Measurements from ENCODE around the gene FAM181A. TPM values are rescaled to one million over a fixed set of nuclear protein-coding genes. Genes with fewer than 3 reads are reported as not detected.

Gene FAM181A
- total RNA-seq, 1 donor from 2014 or later: not detected

DNA sequence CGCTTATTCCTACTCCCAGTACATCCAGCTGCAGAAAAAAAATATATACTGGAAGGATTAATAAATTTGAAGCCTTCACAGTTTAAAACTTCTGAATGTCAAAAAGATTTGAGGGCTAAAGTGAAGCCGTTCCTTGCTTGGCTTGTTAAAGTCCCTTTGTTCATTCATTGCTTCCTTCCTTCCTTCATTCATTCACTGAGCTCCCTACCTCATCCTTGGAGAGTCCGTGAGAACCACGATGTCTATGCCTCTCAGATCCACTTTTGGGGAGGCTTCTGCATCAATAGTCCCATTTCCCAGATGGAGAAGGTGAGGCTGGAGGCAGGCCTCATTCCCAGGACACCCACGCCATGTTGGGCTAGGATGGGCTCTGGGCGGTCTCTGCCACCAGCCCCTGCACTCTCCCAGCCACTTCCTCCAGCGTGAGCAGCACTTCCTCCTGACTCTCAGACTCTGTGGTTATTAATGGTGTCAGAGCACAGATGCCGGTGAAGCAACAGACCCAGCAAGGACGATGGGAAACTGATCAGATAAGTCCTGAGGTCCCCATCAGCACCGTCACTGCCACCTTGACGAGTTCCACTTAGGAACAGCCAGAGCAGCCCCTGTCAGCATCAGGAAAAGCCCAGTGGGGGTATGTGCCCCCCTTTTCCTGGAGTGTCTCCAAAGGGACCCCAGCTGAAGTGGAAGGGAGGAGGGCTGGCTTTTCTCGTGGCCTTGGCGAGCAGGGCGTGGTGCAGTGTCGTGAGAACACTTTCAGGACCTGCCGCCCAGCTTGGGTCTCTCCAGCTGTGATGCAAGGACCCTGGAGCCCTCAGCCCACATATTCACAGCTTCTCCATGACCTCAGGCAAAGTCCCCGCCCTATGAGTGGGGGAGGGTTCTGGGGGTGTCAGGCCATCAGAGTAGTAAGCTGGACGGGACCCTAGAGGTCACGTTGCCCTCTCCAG, 28.0 kb downstream of the FAM181A start:
- H3K4me1 Mint-ChIP-seq (ENCODE audit: unreplicated experiment): peaks cover 10% of the 10 kb centered on the region
- no peak overlapping the region for H3K27ac Mint-ChIP-seq (ENCODE audit: unreplicated experiment)
- no peak overlapping the region for H3K4me3 Mint-ChIP-seq (ENCODE audit: unreplicated experiment)
- H3K36me3 Mint-ChIP-seq (ENCODE audit: low read depth, unreplicated experiment): no peaks in the 10 kb centered on the region
- H3K9me3 Mint-ChIP-seq (ENCODE audit: unreplicated experiment): no peaks in the 10 kb centered on the region
- TF ChIP-seq, protein P1, sequence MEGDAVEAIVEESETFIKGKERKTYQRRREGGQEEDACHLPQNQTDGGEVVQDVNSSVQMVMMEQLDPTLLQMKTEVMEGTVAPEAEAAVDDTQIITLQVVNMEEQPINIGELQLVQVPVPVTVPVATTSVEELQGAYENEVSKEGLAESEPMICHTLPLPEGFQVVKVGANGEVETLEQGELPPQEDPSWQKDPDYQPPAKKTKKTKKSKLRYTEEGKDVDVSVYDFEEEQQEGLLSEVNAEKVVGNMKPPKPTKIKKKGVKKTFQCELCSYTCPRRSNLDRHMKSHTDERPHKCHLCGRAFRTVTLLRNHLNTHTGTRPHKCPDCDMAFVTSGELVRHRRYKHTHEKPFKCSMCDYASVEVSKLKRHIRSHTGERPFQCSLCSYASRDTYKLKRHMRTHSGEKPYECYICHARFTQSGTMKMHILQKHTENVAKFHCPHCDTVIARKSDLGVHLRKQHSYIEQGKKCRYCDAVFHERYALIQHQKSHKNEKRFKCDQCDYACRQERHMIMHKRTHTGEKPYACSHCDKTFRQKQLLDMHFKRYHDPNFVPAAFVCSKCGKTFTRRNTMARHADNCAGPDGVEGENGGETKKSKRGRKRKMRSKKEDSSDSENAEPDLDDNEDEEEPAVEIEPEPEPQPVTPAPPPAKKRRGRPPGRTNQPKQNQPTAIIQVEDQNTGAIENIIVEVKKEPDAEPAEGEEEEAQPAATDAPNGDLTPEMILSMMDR (IDR thresholded peaks at IDR 0.05; ENCODE audit: unreplicated experiment): no peak
- DNase-seq (ENCODE audit: low spot score): no peak
- H3K27me3 Mint-ChIP-seq (ENCODE audit: unreplicated experiment): peaks cover 5% of the 10 kb centered on the region

GRCh38 chr14:93955850-93956481, 28.8 kb downstream of the FAM181A start:
- H3K27ac Mint-ChIP-seq (ENCODE audit: unreplicated experiment): no peak overlapping the region
- H3K36me3 Mint-ChIP-seq (ENCODE audit: low read depth, unreplicated experiment): no peaks in the 10 kb centered on the region

DNA sequence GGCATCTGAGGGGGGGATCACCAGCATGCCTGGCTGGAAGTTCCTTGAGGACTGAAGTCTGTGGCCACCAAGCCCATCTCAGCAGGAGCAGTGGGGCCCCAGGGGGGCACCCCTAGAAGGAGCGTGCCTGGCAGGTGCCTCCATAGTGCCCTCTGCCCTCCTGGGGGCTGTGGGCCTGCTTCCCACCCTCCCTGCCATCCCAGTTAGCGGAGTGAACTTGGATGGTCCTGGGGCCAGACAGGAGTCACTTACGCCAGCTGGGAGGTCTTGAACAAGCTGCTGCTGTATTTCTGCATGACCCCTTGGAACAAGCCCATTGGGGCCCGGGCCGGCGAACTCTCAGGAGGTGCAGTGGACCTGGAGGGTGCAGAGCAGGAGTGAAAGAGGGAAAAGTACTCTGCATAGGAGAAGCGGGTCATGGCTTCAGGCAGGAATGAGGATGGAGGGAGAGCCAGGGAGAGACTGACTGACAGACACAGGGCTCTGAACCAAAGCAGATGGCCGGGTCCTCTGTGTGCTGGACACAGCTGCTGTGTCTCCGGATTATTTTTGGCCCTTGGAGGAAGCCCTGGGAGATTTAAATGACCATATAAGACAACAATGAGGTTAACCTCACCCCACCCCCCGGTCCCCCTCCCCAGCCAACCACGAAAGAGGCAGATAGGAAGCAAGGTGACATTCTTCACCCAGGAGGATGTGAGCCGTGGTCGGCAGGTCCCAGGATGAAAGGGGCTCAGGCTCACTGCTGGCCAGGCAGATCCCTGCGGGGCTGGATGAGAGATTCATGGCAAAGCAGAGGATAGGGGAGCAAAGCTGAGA, 29.6 kb downstream of the FAM181A start:
- Mint-ChIP-seq H3K27me3 (ENCODE audit: unreplicated experiment) (peaks cover 5% of the 10 kb centered on the region), H3K4me1 (ENCODE audit: unreplicated experiment) (peaks cover 16% of the 10 kb centered on the region), H3K9me3 (ENCODE audit: unreplicated experiment) (no peaks in the 10 kb centered on the region), H3K4me3 (ENCODE audit: unreplicated experiment) (no peak overlapping the region), H3K27ac (ENCODE audit: unreplicated experiment) (no peak overlapping the region), H3K36me3 (ENCODE audit: low read depth, unreplicated experiment) (no peaks in the 10 kb centered on the region)
- no peak for DNase-seq (ENCODE audit: low spot score)
- TF ChIP-seq, protein P1 (IDR thresholded peaks at IDR 0.05; ENCODE audit: unreplicated experiment): no peak

More at GRCh38 chr14:93955850-93956481, 28.8 kb downstream of the FAM181A start:
- no peak for DNase-seq (ENCODE audit: low spot score)
- Mint-ChIP-seq H3K4me1 (ENCODE audit: unreplicated experiment) (peaks cover 10% of the 10 kb centered on the region), H3K27me3 (ENCODE audit: unreplicated experiment) (peaks cover 5% of the 10 kb centered on the region), H3K4me3 (ENCODE audit: unreplicated experiment) (no peak overlapping the region), H3K9me3 (ENCODE audit: unreplicated experiment) (no peaks in the 10 kb centered on the region)
- TF ChIP-seq, protein P1 (IDR thresholded peaks at IDR 0.05; ENCODE audit: unreplicated experiment): no peak

DNA sequence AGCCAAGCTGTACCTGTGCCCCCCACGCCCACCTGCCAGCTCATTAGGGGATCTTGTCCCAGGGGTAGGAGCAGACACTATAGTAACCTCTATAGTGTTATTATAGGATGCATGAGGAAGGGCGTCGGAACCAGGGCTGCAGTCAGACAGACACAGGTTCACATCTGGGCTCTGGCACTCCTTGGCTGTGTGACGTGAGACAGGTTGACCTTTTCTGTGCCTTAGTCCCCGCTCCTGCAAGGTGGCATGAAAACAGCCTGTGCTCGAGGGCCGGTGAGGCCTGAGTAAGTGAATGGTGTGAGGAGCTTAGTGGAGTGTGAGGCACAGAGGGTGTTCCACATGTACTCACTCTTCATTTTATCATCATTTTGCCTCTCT, 30.2 kb downstream of the FAM181A start:
- no peak overlapping the region for H3K4me3 Mint-ChIP-seq (ENCODE audit: unreplicated experiment)

More for the DNA sequence above, 30.2 kb downstream of the FAM181A start:
- Mint-ChIP-seq H3K27ac (ENCODE audit: unreplicated experiment) (no peak overlapping the region), H3K4me1 (ENCODE audit: unreplicated experiment) (peaks cover 18% of the 10 kb centered on the region), H3K36me3 (ENCODE audit: low read depth, unreplicated experiment) (no peaks in the 10 kb centered on the region), H3K27me3 (ENCODE audit: unreplicated experiment) (peaks cover 5% of the 10 kb centered on the region), H3K9me3 (ENCODE audit: unreplicated experiment) (no peaks in the 10 kb centered on the region)
- DNase-seq (ENCODE audit: low spot score): no peak
- TF ChIP-seq, protein P1 (IDR thresholded peaks at IDR 0.05; ENCODE audit: unreplicated experiment): no peak

Measured in endothelial cell (in vitro differentiated cells).